HepG2 (cell line): ENCODE results near the gene OXSM. TPM values are rescaled to one million over a fixed set of nuclear protein-coding genes. Genes with fewer than 3 reads are reported as not detected.
A peak's percentile ranks its signal among the peaks of the same experiment; 100 is the strongest.

ENCODE experiments used
- ATAC-seq: fragments of 200-7000 bp; cut with Tn5 transposase; 3 replicates; pipeline ENCODE4 v1.9.1; 2020; ENCODE audit warnings: mild to moderate bottlenecking, moderate library complexity
- BruUV-seq: library from RNA; stranded (reverse); fragments of 400-500 nt; replicated peaks from 2 replicates; lab custom pipeline; 2021; lab: Mats Ljungman, UMichigan
- CTCF ChIA-PET: fragments of 300-600 bp; formaldehyde crosslinking; extraction: SDS; loops from one replicate; lab custom pipeline; 2021; ENCODE audit warnings: low total read pairs, inconsistent platforms, low intra/inter-chr PET ratio; lab: Yijun Ruan, JAX
- POLR2A ChIA-PET: fragments of 350-600 bp; sonication (Branson Sonifier 250); formaldehyde crosslinking; loops from one replicate; lab custom pipeline; 2020; ENCODE audit warnings: antibody characterized with exemption, inconsistent platforms; lab: Yijun Ruan, JAX
- DNase-seq: peaks from one replicate; pipeline ENCODE4 v3.0.0-alpha.2; 2015; ENCODE audit warnings: low spot score
- FAIRE-seq: peaks from 3 replicates; lab custom pipeline; 2011; peaks lifted over from hg19 to GRCh38; lab: Jason Lieb, UNC
- H2AFZ ChIP-seq: one replicate; pipeline ENCODE4 v1.6.1; 2011; ENCODE audit warnings: low read length, inconsistent platforms
- H3K27ac ChIP-seq: fragments of 300-600 bp; 3 replicates; pipeline ENCODE4 v1.8.0; 2011; ENCODE audit warnings: mixed run types, mild to moderate bottlenecking, mixed read lengths, low read length, inconsistent platforms; ENCODE audit not compliant: insufficient read depth; ENCODE audit errors: extremely low read length
- H3K27me3 ChIP-seq, 2 experiments: fragments of 200-600 bp in 1 of 2; 2 replicates in 1 of 2; 3 replicates in 1 of 2; pipeline versions ENCODE4 v1.6.0 to v1.8.0; 2011; ENCODE audit warnings: low read length in 2 of 2, mild to moderate bottlenecking in 2 of 2, moderate library complexity in 2 of 2, inconsistent platforms in 1 of 2; ENCODE audit not compliant: insufficient read depth in 2 of 2, control insufficient read depth in 1 of 2
- H3K36me3 ChIP-seq, 2 experiments: fragments of 200-600 bp in 1 of 2; replicated peaks in 1 of 2; 2 replicates in 1 of 2; 3 replicates in 1 of 2; pipeline versions ENCODE4 v1.5.1 to v1.8.0; 2011; ENCODE audit warnings: low read length in 2 of 2, inconsistent platforms in 1 of 2; ENCODE audit not compliant: insufficient read depth in 2 of 2, control insufficient read depth in 1 of 2
- H3K4me1 ChIP-seq: 2 replicates; pipeline ENCODE4 v1.5.1; 2012; ENCODE audit warnings: low read length, inconsistent platforms; ENCODE audit not compliant: insufficient read depth
- H3K4me2 ChIP-seq: 2 replicates; pipeline ENCODE4 v1.6.0; 2011; ENCODE audit warnings: low read depth, low read length, inconsistent platforms
- H3K4me3 ChIP-seq, 3 experiments: fragments of 200-600 bp in 1 of 3; sonication (generic), shearing (Covaris generic) in 1 of 3; replicated peaks in 1 of 3; 2 replicates each; pipeline ENCODE4 v1.5.1; 2011 to 2016; ENCODE audit warnings: low read length in 3 of 3, inconsistent platforms in 2 of 3, low read depth in 2 of 3, mild to moderate bottlenecking in 2 of 3, control low read depth in 1 of 3, mixed read lengths in 1 of 3; ENCODE audit not compliant: insufficient read depth in 1 of 3
- H3K79me2 ChIP-seq: one replicate; pipeline ENCODE4 v1.6.1; 2011; ENCODE audit warnings: low read length, inconsistent platforms; ENCODE audit not compliant: insufficient read depth
- H3K9ac ChIP-seq: 2 replicates; pipeline ENCODE4 v1.6.0; 2011; ENCODE audit warnings: mild to moderate bottlenecking, low read depth, low read length, inconsistent platforms; ENCODE audit not compliant: insufficient read depth
- H3K9me3 ChIP-seq: 2 replicates; pipeline ENCODE4 v1.5.1; 2012; ENCODE audit warnings: mild to moderate bottlenecking, low read length
- H4K20me1 ChIP-seq: 2 replicates; pipeline ENCODE4 v1.6.0; 2011; ENCODE audit warnings: inconsistent platforms, mild to moderate bottlenecking, low read length, moderate library complexity; ENCODE audit not compliant: insufficient read depth
- CSRNP1 ChIP-seq: sonication (generic); formaldehyde crosslinking; IDR thresholded peaks from 2 replicates; pipeline ENCODE4 v1.8.1; 2023; ENCODE audit warnings: mild to moderate bottlenecking, missing genetic modification reagents
- HOXA7 ChIP-seq: sonication (generic); formaldehyde crosslinking; IDR thresholded peaks from 2 replicates; pipeline ENCODE4 v1.8.1; 2022; ENCODE audit warnings: mild to moderate bottlenecking, missing genetic modification reagents, moderate library complexity
- HOXD1 ChIP-seq: sonication (generic); formaldehyde crosslinking; IDR thresholded peaks from 2 replicates; pipeline ENCODE4 v1.5.0; 2020; ENCODE audit warnings: missing genetic modification reagents
- KAT2B ChIP-seq: fragments of 150-350 bp; IDR thresholded peaks from 2 replicates; pipeline ENCODE4 v1.6.1; 2014; ENCODE audit warnings: low read depth, low read length, borderline replicate concordance
- MBNL3 ChIP-seq: fragments of 250-450 bp; sonication (Bioruptor Pico); conservative IDR thresholded peaks from 2 replicates; pipeline ENCODE4 v1.8.0; 2022; ENCODE audit warnings: mild to moderate bottlenecking, inconsistent platforms
- PBX2 ChIP-seq: IDR thresholded peaks from 2 replicates; pipeline ENCODE4 v1.6.1; 2016; ENCODE audit warnings: control low read depth
- ZFP91 ChIP-seq: sonication (generic); formaldehyde crosslinking; IDR thresholded peaks from 2 replicates; pipeline ENCODE4 v1.9.0; 2022; ENCODE audit warnings: missing genetic modification reagents, mild to moderate bottlenecking, borderline replicate concordance
- ZKSCAN8 ChIP-seq: IDR thresholded peaks from 2 replicates; pipeline ENCODE4 v1.6.1; 2016; ENCODE audit warnings: borderline replicate concordance, missing genetic modification reagents, missing compliant biosample characterization
- ZNF207 ChIP-seq: fragments of 450-650 bp; IDR thresholded peaks from 2 replicates; pipeline ENCODE4 v1.6.1; 2016; ENCODE audit warnings: antibody characterized with exemption, borderline replicate concordance
- ZNF264 ChIP-seq: sonication (generic); formaldehyde crosslinking; IDR thresholded peaks from 2 replicates; pipeline ENCODE4 v1.4.0; 2020; ENCODE audit warnings: missing genetic modification reagents
- ZNF570 ChIP-seq: sonication (generic); formaldehyde crosslinking; IDR thresholded peaks from 2 replicates; pipeline ENCODE4 v1.4.0; 2020; ENCODE audit warnings: mild to moderate bottlenecking, missing genetic modification reagents, borderline replicate concordance
- ZNF777 ChIP-seq: sonication (generic); formaldehyde crosslinking; IDR thresholded peaks from 2 replicates; pipeline ENCODE4 v1.4.0; 2020; ENCODE audit warnings: missing genetic modification reagents
- WGBS: methylation state at CpG from one replicate; pipeline ENCODE4 v1.1.6; 2017; ENCODE audit warnings: low lambda C conversion rate; 5-methylcytosine and 5-hydroxymethylcytosine counted together
- in situ Hi-C: cut with HindIII; loops from 2 replicates; pipeline ENCODE4 v1.10.0; 2017; ENCODE audit warnings: low pct_unique_long_range_greater_than_20kb; ENCODE audit not compliant: extremely low pct_ligation_motif_present
- intact Hi-C: fragments of 100-400 bp; cut with micrococcal nuclease; formaldehyde crosslinking; loops from one replicate; pipeline ENCODE4 v1.10.0; 2022; ENCODE audit not compliant: unreplicated experiment
- polyA plus RNA-seq, 8 experiments: library from polyadenylated mRNA; depleted of rRNA in 3 of 8; stranded (reverse) in 7 of 8; unstranded in 1 of 8; fragments of >200 nt; fragmentation: Illumina TruSeq in 4 of 8; extraction: Trizol in 4 of 8; gene quantifications; 2 replicates each; pipeline versions ENCODE4 v1.2.1 to v1.2.3, GENCODE V29; 2011 to 2016; ENCODE audit warnings: low read depth in 4 of 8, missing spikeins in 1 of 8, mixed read lengths in 1 of 8; ENCODE audit not compliant: insufficient read depth in 1 of 8
- total RNA-seq, 5 experiments: library from RNA; depleted of rRNA; stranded (reverse); fragments of >200 nt; fragmentation: Illumina TruSeq; extraction: Trizol; gene quantifications; 2 replicates each; pipeline ENCODE4 v1.2.3, GENCODE V29; 2016; ENCODE audit warnings: low read depth in 1 of 5
- TF ChIP-seq, protein P1 (sequence below): sonication (generic); formaldehyde crosslinking; IDR thresholded peaks from 2 replicates; pipeline ENCODE4 v1.5.0; 2020; ENCODE audit warnings: mild to moderate bottlenecking, missing genetic modification reagents, moderate library complexity

The OXSM gene
- total and polyA plus RNA-seq, 2 of the 13 experiments (the other 11 are each of a cell fraction or from before 2014, with no cell fraction given): 18.2 to 34.4 TPM

- TF ChIP-seq CSRNP1 (no peak), MBNL3 (CRISPR knock-in tag) (no peak), HOXA7 (CRISPR knock-in tag) (no peak), ZNF777 (CRISPR knock-in tag) (no peak), ZFP91 (CRISPR knock-in tag) (no peak)
These were observed 40.7 kb downstream of the OXSM start (continued) for GRCh38 chr3:25830373-25831280.

GRCh38 chr3:25831578-25831977, 41.7 kb downstream of the OXSM start:
- no peak overlapping the region for H3K4me3 ChIP-seq

More at GRCh38 chr3:25831578-25831977, 41.7 kb downstream of the OXSM start:
- DNase-seq (no peak), ATAC-seq (peak; percentile 58), FAIRE-seq (peak; percentile 30)
- Histone ChIP-seq H3K36me3 (no peaks in the 10 kb centered on the region), H4K20me1 (no peaks in the 10 kb centered on the region), H3K79me2 (no peaks in the 10 kb centered on the region), H3K27me3 (no peaks in the 10 kb centered on the region), H3K9ac (no peak overlapping the region), H3K4me2 (no peak overlapping the region), H2AFZ (no peak overlapping the region), H3K9me3 (no peaks in the 10 kb centered on the region), H3K27ac (no peak overlapping the region), H3K4me1 (peaks cover 2% of the 10 kb centered on the region; the same call in 1 of the 2 replicates)
- no TSS peak for BruUV-seq
- 2% methylated on average over 3 of the region's 3 CpGs for WGBS
- in situ Hi-C loops (no loop called here), intact Hi-C loops (no loop called here)
- ChIA-PET POLR2A (no interaction called here), CTCF (no interaction called here)
- TF ChIP-seq, protein P1, sequence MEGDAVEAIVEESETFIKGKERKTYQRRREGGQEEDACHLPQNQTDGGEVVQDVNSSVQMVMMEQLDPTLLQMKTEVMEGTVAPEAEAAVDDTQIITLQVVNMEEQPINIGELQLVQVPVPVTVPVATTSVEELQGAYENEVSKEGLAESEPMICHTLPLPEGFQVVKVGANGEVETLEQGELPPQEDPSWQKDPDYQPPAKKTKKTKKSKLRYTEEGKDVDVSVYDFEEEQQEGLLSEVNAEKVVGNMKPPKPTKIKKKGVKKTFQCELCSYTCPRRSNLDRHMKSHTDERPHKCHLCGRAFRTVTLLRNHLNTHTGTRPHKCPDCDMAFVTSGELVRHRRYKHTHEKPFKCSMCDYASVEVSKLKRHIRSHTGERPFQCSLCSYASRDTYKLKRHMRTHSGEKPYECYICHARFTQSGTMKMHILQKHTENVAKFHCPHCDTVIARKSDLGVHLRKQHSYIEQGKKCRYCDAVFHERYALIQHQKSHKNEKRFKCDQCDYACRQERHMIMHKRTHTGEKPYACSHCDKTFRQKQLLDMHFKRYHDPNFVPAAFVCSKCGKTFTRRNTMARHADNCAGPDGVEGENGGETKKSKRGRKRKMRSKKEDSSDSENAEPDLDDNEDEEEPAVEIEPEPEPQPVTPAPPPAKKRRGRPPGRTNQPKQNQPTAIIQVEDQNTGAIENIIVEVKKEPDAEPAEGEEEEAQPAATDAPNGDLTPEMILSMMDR: 0 out of 2 replicates have a peak, but pooled peaks have one; percentile 3
- TF ChIP-seq HOXD1 (no peak), KAT2B (no peak), ZNF570 (CRISPR knock-in tag) (no peak), ZKSCAN8 (CRISPR knock-in tag) (no peak), PBX2 (peak; percentile 46; the same call in 1 of the 2 replicates), ZNF264 (CRISPR knock-in tag) (no peak), ZNF207 (no peak)
